ENCODE measurements around the gene RNF213. TPM values are rescaled to one million over a fixed set of nuclear protein-coding genes. Genes with fewer than 3 reads are reported as not detected.

Gene RNF213
- total and polyA plus RNA-seq, 10 of the 15 experiments (the other 5 are each of a cell fraction or from before 2014, with no cell fraction given): 18.6 to 145 (median 65.8) TPM

- Histone ChIP-seq H3K27ac (ENCODE audit: control insufficient read depth, insufficient read depth) (no peak overlapping the region), H2AFZ (ENCODE audit: control insufficient read depth, low read depth, low read length) (no peak overlapping the region), H3K4me2 (ENCODE audit: control insufficient read depth, insufficient read depth) (no peak overlapping the region), H3K9ac (ENCODE audit: control insufficient read depth, insufficient read depth, low read length) (no peak overlapping the region), H3K4me3 (no peak overlapping the region), H3K9me3 (replicated peaks; ENCODE audit: control insufficient read depth, insufficient read depth, low read length) (no peaks in the 10 kb centered on the region), H4K20me1 (ENCODE audit: control insufficient read depth, insufficient read depth) (0 out of 2 replicates have a peak, but pooled peaks cover 2% of the 10 kb centered on the region), H3K36me3 (ENCODE audit: control insufficient read depth in 2 of 2, insufficient read depth in 2 of 2, low read length in 1 of 2) (peaks cover 9 to 41% of the 10 kb centered on the region in 2 experiments; a peak in 3 of 4 replicates), H3K79me2 (ENCODE audit: control insufficient read depth, insufficient read depth, low read length) (no peaks in the 10 kb centered on the region; the same call in 1 of the 2 replicates), H3K27me3 (replicated peaks in 1 of 2; ENCODE audit: control insufficient read depth in 2 of 2, insufficient read depth in 2 of 2, low read length in 1 of 2) (no peaks in the 10 kb centered on the region), H3K4me1 (ENCODE audit: control insufficient read depth, insufficient read depth, low read length) (no peaks in the 10 kb centered on the region)
- ATAC-seq (no peak), FAIRE-seq (no peak), DNase-seq (ENCODE audit: low read depth, low spot score) (no peak)
- POLR2A ChIA-PET: no interaction called here
- BruUV-seq (replicated peaks): TSS peak; percentile 73
- 96% methylated on average over 22 of the region's 22 CpGs for WGBS (ENCODE audit: insufficient coverage, insufficient replicate concordance, low lambda C conversion rate, missing lambda C conversion rate)
- in situ Hi-C loops (cut with MboI) (no loop called here), intact Hi-C loops (cut with micrococcal nuclease; ENCODE audit: unreplicated experiment) (no loop called here)
- CTCF ChIA-PET: no interaction called here
- SMC1A ChIA-PET (ENCODE audit: uncharacterized antibody, unreplicated experiment): no interaction called here
- RAD21 ChIA-PET (ENCODE audit: unreplicated experiment): interaction anchor here (0.6 kb wide), 1 partner anchor 23 kb away, joined by 4 read pairs; no protein-coding TSS in a partner anchor
- TF ChIP-seq CREB1 (IDR thresholded peaks at IDR 0.05; ENCODE audit: low read depth) (no peak), HSF1 (IDR thresholded peaks at IDR 0.05; ENCODE audit: low read depth, low read length) (no peak), ZNF622 (IDR thresholded peaks at IDR 0.05) (no peak), CHD1 (IDR thresholded peaks at IDR 0.05; ENCODE audit: low read depth, low read length) (no peak), CTCF (IDR thresholded peaks at IDR 0.05 in 2 of 3, conservative IDR thresholded peaks at IDR 0.05 in 1 of 3; ENCODE audit: control insufficient read depth in 2 of 3, extremely low read depth in 1 of 3, insufficient read depth in 1 of 3, low read depth in 3 of 3, low read length in 3 of 3) (no peak), CEBPZ (IDR thresholded peaks at IDR 0.05; ENCODE audit: low read depth, low read length) (no peak), STAT3 (IDR thresholded peaks at IDR 0.05; ENCODE audit: low read depth, low read length) (no peak), NFYB (IDR thresholded peaks at IDR 0.05; ENCODE audit: insufficient read depth, low read depth, low read length) (no peak), POLR2AphosphoS5 (IDR thresholded peaks at IDR 0.05; ENCODE audit: low read length) (no peak), PRDM15 (CRISPR knock-in tag; IDR thresholded peaks at IDR 0.05) (no peak)
These were observed 27.3 kb downstream of the RNF213 start for GRCh38 chr17:80287806-80288567.

All from GM12878 (cell line).